Mammary epithelial cell (primary cell): ENCODE results near the gene RAPGEF1.

Source experiments
- EZH2 ChIP-seq: IDR thresholded peaks from 2 replicates; pipeline ENCODE4 v1.6.1; 2012; ENCODE audit warnings: low read length, inconsistent platforms, borderline replicate concordance
- TF ChIP-seq, protein P1 (sequence below), 2 donors: IDR thresholded peaks in 1 of 2; conservative IDR thresholded peaks in 1 of 2; 2 replicates each; pipeline ENCODE4 v1.5.1; 2011 to 2012; ENCODE audit warnings: inconsistent platforms in 2 of 2, low read length in 2 of 2, mild to moderate bottlenecking in 2 of 2, control low read depth in 1 of 2, low read depth in 1 of 2; ENCODE audit not compliant: insufficient read depth in 1 of 2; ENCODE audit errors: extremely low read depth in 1 of 2

DNA sequence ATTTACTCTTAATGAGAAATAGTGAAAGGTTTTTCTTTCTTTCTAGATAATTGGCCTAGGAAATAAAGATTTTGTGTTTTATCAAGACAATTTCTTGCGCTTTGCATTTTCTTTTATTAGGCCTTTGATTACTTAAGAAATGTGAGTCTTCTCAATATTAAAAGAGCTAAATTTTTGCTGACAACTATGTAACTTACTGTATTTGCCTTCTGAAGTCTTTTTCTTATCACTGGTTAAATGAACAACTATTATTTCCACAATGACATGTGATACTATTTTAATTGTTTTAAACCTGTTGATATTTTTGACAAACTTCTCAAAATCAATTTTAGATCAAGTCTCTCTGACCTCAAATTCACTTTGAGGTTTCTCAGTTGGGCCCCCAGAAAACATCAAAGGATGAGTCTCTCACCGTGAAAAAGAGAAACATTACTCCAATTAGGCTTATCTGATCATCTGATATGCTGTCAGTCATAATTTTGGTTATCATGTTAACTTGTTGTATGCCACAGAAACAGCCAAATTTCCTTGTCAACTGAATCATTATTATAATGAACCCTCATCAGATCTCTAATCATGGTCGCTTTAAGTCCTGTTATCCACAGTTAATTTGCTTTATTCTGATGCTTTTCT lies 48.8 kb downstream of the RAPGEF1 start:
- TF ChIP-seq, protein P1, sequence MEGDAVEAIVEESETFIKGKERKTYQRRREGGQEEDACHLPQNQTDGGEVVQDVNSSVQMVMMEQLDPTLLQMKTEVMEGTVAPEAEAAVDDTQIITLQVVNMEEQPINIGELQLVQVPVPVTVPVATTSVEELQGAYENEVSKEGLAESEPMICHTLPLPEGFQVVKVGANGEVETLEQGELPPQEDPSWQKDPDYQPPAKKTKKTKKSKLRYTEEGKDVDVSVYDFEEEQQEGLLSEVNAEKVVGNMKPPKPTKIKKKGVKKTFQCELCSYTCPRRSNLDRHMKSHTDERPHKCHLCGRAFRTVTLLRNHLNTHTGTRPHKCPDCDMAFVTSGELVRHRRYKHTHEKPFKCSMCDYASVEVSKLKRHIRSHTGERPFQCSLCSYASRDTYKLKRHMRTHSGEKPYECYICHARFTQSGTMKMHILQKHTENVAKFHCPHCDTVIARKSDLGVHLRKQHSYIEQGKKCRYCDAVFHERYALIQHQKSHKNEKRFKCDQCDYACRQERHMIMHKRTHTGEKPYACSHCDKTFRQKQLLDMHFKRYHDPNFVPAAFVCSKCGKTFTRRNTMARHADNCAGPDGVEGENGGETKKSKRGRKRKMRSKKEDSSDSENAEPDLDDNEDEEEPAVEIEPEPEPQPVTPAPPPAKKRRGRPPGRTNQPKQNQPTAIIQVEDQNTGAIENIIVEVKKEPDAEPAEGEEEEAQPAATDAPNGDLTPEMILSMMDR (conservative IDR thresholded peaks at IDR 0.05 in 1 of 2, IDR thresholded peaks at IDR 0.05 in 1 of 2; ENCODE audit: extremely low read depth in 1 of 2, insufficient read depth in 1 of 2, low read depth in 1 of 2, low read length in 2 of 2): no peak
- no peak for TF ChIP-seq EZH2
